Lower leg skin (tissue), 3 donors: ENCODE data around the gene CTNND2.

Experiments used
- CTCF ChIP-seq, 3 donors: fragments of 450-650 bp; IDR thresholded peaks; one replicate each; pipeline ENCODE4 v1.5.1; 2016; ENCODE audit warnings: antibody characterized with exemption in 3 of 3, mild to moderate bottlenecking in 3 of 3, moderate library complexity in 2 of 3
- POLR2A ChIP-seq, 2 donors: fragments of 450-650 bp; IDR thresholded peaks; one replicate each; pipeline ENCODE4 v1.6.1; 2016 to 2017; ENCODE audit warnings: antibody characterized with exemption in 2 of 2, mild to moderate bottlenecking in 1 of 2, moderate library complexity in 1 of 2

GRCh38 chr5:10946050-10946449 lies 958.2 kb downstream of the CTNND2 start:
- TF ChIP-seq CTCF (IDR thresholded peaks at IDR 0.05): no peak
- no peak for TF ChIP-seq POLR2A (IDR thresholded peaks at IDR 0.05)
